Left lung (tissue), 10 donors: ENCODE measurements around the gene HLA-B. TPM values are rescaled to one million over a fixed set of nuclear protein-coding genes. Genes with fewer than 3 reads are reported as not detected.

Source experiments
- ATAC-seq: fragments of 200-7000 bp; cut with Tn5 transposase; one replicate; pipeline ENCODE4 v1.9.1; 2020; ENCODE audit warnings: moderate library complexity
- DNase-seq, 4 donors: peaks; one replicate each; pipeline ENCODE4 v3.0.0-alpha.2; 2013 to 2020
- H3K27ac ChIP-seq, 2 donors: fragments of 200-600 bp; sonication (generic) in 1 of 2; one replicate each; pipeline versions ENCODE4 v1.5.0 to v1.8.0; 2020 to 2021
- H3K27me3 ChIP-seq, 2 donors: fragments of 200-600 bp; sonication (generic) in 1 of 2; one replicate each; pipeline versions ENCODE4 v1.5.0 to v1.8.0; 2020 to 2021
- H3K36me3 ChIP-seq, 2 donors: fragments of 200-600 bp; sonication (generic) in 1 of 2; one replicate each; pipeline versions ENCODE4 v1.5.0 to v1.8.0; 2020 to 2021
- H3K4me1 ChIP-seq, 2 donors: fragments of 200-600 bp; one replicate each; pipeline ENCODE4 v1.8.0; 2021
- H3K4me3 ChIP-seq, 2 donors: fragments of 200-600 bp; sonication (generic) in 1 of 2; one replicate each; pipeline versions ENCODE4 v1.5.0 to v1.8.0; 2020 to 2021; ENCODE audit warnings: mild to moderate bottlenecking in 1 of 2
- H3K9me3 ChIP-seq, 2 donors: fragments of 200-600 bp; sonication (generic) in 1 of 2; one replicate each; pipeline versions ENCODE4 v1.5.0 to v1.8.0; 2020 to 2021
- CTCF ChIP-seq, 2 donors: fragments of 200-600 bp; sonication (generic) in 1 of 2; IDR thresholded peaks; one replicate each; pipeline versions ENCODE4 v1.5.0 to v1.8.0; 2021; ENCODE audit warnings: antibody characterized with exemption in 2 of 2
- intact Hi-C, 2 donors: fragments of 100-400 bp; cut with DNase I; formaldehyde crosslinking; loops; one replicate each; pipeline versions ENCODE4 v1.11.2 to v1.14.2; 2022
- polyA plus RNA-seq, 6 donors: library from polyadenylated mRNA; unstranded; fragments of 120-200 nt; gene quantifications; one replicate each; pipeline ENCODE4 v1.2.1, GENCODE V29; 2013; ENCODE audit not compliant: insufficient read length in 6 of 6
- total RNA-seq, 2 donors: library from RNA; stranded (reverse); fragmentation: NEBNext Ultra II Directional; extraction: Animal tissue kit (Norgen Biotek cat#: 25700); gene quantifications; one replicate each; pipeline ENCODE4 v1.2.1, GENCODE V29; 2021
- donor health status: DM: no; HTN: yes; CAD: no.
- donor health status: DM: no; HTN: no; CAD: no.

Gene HLA-B
- total and polyA plus RNA-seq, 8 donors = 285 to 2,503 (median 391) TPM

- Histone ChIP-seq H3K36me3 (no peaks in the 10 kb centered on the region), H3K27me3 (peaks cover 0 to 16% of the 10 kb centered on the region in 2 donors), H3K4me3 (no peak overlapping the region), H3K9me3 (no peaks in the 10 kb centered on the region), H3K4me1 (peaks cover 0 to 13% of the 10 kb centered on the region in 2 donors), H3K27ac (no peak overlapping the region)
- intact Hi-C loops = loop anchor here in 1 of 2 donors (5.0 kb wide), 1 partner anchor 229 kb away; the partner anchor contains the start of gene PSORS1C2
- no peak for TF ChIP-seq CTCF (IDR thresholded peaks at IDR 0.05)
- DNase-seq = no peak
- ATAC-seq = no peak
Observed at GRCh38 chr6:31365864-31366263, 8.9 kb upstream of the HLA-B start.

GRCh38 chr6:31363811-31364210 is 6.8 kb upstream of the HLA-B start:
- H3K36me3 ChIP-seq = no peaks in the 10 kb centered on the region
- H3K4me3 ChIP-seq = no peak overlapping the region
- H3K27ac ChIP-seq = no peak overlapping the region
- no peaks in the 10 kb centered on the region for H3K9me3 ChIP-seq
- no peaks in the 10 kb centered on the region for H3K27me3 ChIP-seq
- intact Hi-C loops = no loop called here
- ATAC-seq (no peak), DNase-seq (no peak)
- peaks cover 0 to 13% of the 10 kb centered on the region in 2 donors for H3K4me1 ChIP-seq
- no peak for TF ChIP-seq CTCF (IDR thresholded peaks at IDR 0.05)

- H3K27ac ChIP-seq = no peak overlapping the region
- DNase-seq (no peak), ATAC-seq (no peak)
- intact Hi-C loops = no loop called here
- no peaks in the 10 kb centered on the region for H3K9me3 ChIP-seq
- no peak overlapping the region for H3K4me3 ChIP-seq
- H3K4me1 ChIP-seq = peaks cover 0 to 22% of the 10 kb centered on the region in 2 donors
- H3K36me3 ChIP-seq = no peaks in the 10 kb centered on the region
- TF ChIP-seq CTCF (IDR thresholded peaks at IDR 0.05) = no peak
- no peaks in the 10 kb centered on the region for H3K27me3 ChIP-seq
Observed at GRCh38 chr6:31362751-31363150, 5.8 kb upstream of the HLA-B start.

DNA sequence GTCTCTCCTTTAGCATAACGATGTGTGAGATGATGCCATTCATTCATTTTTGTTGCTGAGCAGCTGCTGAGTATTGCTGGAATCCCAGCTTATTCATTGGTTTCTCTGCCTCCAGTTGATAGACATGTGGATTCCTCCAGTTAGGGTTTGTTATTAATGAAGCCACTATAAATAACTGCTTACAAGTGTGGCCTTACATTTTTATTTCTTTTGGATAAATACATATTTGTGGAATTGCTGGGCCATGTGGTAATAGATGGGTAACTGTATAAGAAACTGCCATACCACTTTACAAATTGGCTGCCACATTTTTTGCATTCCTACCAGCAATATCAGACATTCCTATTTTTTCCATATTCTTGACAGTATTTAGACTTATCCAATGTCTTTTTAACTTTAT is 2.6 kb upstream of the HLA-B start:
- intact Hi-C loops = no loop called here
- H3K27ac ChIP-seq = no peak overlapping the region
- no peak overlapping the region for H3K4me3 ChIP-seq
- DNase-seq (no peak), ATAC-seq (no peak)
- no peaks in the 10 kb centered on the region for H3K9me3 ChIP-seq
- H3K36me3 ChIP-seq = peaks cover 0 to 15% of the 10 kb centered on the region in 2 donors
- no peak for TF ChIP-seq CTCF (IDR thresholded peaks at IDR 0.05)
- H3K4me1 ChIP-seq = peaks cover 3 to 28% of the 10 kb centered on the region in 2 donors
- H3K27me3 ChIP-seq = no peaks in the 10 kb centered on the region

DNA sequence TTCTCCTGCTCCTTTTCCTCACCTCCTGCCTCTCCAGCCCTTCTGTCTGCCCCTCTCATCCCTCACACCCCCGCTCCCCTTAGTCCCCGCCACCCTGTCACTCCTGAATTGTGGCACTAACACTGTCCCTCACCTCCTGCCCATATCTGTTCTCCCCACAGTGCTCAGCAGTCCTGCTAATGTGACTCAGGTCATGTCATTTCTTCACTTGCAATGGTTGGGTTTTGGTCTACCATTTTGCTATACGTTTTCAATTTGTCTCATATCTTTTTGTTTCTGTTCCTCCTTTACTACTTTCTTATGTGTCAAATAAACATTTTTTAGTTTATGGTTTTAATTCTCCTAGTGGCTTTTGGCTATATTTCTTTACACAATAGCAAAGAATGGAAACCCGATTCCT is 1.3 kb upstream of the HLA-B start:
- no peak for ATAC-seq
- Histone ChIP-seq H3K4me1 (peaks cover 3 to 37% of the 10 kb centered on the region in 2 donors), H3K9me3 (no peaks in the 10 kb centered on the region), H3K36me3 (peaks cover 0 to 28% of the 10 kb centered on the region in 2 donors), H3K27me3 (no peaks in the 10 kb centered on the region), H3K4me3 (peak overlapping the region in 1 of 2 donors; percentile 88), H3K27ac (peak overlapping the region in 1 of 2 donors; percentile 95)
- intact Hi-C loops = no loop called here
- TF ChIP-seq CTCF (IDR thresholded peaks at IDR 0.05) = no peak
- DNase-seq = no peak
